NK-92 (cell line): ENCODE measurements around the gene CDH1.

Experiments
- DNase-seq: peaks from one replicate; lab custom pipeline; 2025; ENCODE audit not compliant: unreplicated experiment; lab: John Stamatoyannopoulos, UW

The CDH1 gene

GRCh38 chr16:68843482-68844210 lies 106.6 kb downstream of the CDH1 start, which contains the start of gene TANGO6:
TANGO6 (plus strand) TSS chr16:68843531; CDS start chr16:68843618, 87 bp downstream.
- DNase-seq: peak; percentile 32

- DNase-seq: no peak
Measured at GRCh38 chr16:68844211-68844564, 107.1 kb downstream of the CDH1 start.

GRCh38 chr16:68848786-68849185 lies 111.7 kb downstream of the CDH1 start:
- no peak for DNase-seq

GRCh38 chr16:68850481-68850880 lies 113.4 kb downstream of the CDH1 start:
- no peak for DNase-seq

GRCh38 chr16:68851601-68852000 lies 114.5 kb downstream of the CDH1 start:
- no peak for DNase-seq

GRCh38 chr16:68857479-68857878 lies 120.4 kb downstream of the CDH1 start:
- DNase-seq: no peak

GRCh38 chr16:68859828-68860227 lies 122.7 kb downstream of the CDH1 start:
- DNase-seq: no peak

GRCh38 chr16:68860978-68861892 lies 124.1 kb downstream of the CDH1 start:
- DNase-seq: no peak

GRCh38 chr16:68866933-68867332 lies 129.8 kb downstream of the CDH1 start:
- DNase-seq: no peak

GRCh38 chr16:68869492-68870088 lies 132.5 kb downstream of the CDH1 start:
- DNase-seq: no peak

- DNase-seq: no peak
Measured at GRCh38 chr16:68873635-68874471, 136.8 kb downstream of the CDH1 start.

GRCh38 chr16:68875871-68876270 lies 138.8 kb downstream of the CDH1 start:
- no peak for DNase-seq

- no peak for DNase-seq
Measured at GRCh38 chr16:68883685-68884084, 146.6 kb downstream of the CDH1 start.

GRCh38 chr16:68884401-68884800 lies 147.3 kb downstream of the CDH1 start:
- DNase-seq: no peak
